ENCODE data around the gene TENM3.

- no peak for TF ChIP-seq CTCF (IDR thresholded peaks at IDR 0.05; ENCODE audit: low read depth, low read length, poor library complexity, severe bottlenecking)
- TF ChIP-seq EZH2phosphoT487 (IDR thresholded peaks at IDR 0.05; ENCODE audit: borderline replicate concordance, low read length): no peak
These were observed 33.3 kb downstream of the TENM3 start for GRCh38 chr4:182276210-182277109.
